ENCODE measurements around the gene SHANK3.
A peak's percentile ranks its signal among the peaks of the same experiment; 100 is the strongest.

SHANK3 gene

GRCh38 chr22:50702821-50703725 is 30.4 kb downstream of the SHANK3 start:
- TF ChIP-seq, protein P1, sequence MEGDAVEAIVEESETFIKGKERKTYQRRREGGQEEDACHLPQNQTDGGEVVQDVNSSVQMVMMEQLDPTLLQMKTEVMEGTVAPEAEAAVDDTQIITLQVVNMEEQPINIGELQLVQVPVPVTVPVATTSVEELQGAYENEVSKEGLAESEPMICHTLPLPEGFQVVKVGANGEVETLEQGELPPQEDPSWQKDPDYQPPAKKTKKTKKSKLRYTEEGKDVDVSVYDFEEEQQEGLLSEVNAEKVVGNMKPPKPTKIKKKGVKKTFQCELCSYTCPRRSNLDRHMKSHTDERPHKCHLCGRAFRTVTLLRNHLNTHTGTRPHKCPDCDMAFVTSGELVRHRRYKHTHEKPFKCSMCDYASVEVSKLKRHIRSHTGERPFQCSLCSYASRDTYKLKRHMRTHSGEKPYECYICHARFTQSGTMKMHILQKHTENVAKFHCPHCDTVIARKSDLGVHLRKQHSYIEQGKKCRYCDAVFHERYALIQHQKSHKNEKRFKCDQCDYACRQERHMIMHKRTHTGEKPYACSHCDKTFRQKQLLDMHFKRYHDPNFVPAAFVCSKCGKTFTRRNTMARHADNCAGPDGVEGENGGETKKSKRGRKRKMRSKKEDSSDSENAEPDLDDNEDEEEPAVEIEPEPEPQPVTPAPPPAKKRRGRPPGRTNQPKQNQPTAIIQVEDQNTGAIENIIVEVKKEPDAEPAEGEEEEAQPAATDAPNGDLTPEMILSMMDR (conservative IDR thresholded peaks at IDR 0.05) = no peak
- H3K27ac ChIP-seq = peak overlapping the region; percentile 21; the same call in 1 of the 2 replicates

DNA sequence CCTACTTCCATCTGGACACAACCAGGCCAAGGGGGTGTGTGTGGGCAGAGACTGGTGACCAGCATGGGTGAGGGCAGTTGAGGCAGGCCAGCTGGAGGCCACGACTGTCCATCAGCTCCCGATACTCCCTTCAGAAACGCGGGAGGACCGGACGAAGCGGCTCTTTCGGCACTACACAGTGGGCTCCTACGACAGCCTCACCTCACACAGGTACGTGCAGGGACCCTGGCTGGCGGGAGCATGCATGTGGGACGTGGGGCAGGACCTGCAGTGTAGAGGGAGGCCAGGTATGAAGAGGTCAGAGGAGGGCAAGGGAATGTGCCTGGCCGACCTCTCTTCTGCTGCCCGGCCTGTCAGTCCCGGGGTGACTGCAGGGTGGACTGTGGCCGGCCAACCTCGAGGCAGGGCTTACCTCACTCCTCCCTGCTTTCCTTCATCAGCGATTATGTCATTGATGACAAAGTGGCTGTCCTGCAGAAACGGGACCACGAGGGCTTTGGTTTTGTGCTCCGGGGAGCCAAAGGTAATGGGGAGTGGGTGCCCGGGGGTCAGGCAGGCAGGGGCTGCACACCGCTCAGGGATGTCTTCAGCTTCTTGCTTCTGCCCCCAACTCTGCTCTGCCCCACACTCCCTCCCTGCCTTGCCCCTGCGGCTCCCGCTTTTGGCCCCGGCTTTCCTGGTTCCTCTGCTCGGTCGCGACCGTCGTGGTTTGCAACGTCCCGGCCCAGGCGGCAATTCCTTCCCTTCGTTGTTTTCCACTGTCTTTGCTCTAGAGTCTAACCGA is 31.3 kb downstream of the SHANK3 start:
- no peak overlapping the region for H3K27ac ChIP-seq
- TF ChIP-seq, protein P1 (conservative IDR thresholded peaks at IDR 0.05) = no peak

- no peak overlapping the region for H3K27ac ChIP-seq
- TF ChIP-seq, protein P1 (conservative IDR thresholded peaks at IDR 0.05) = no peak
Observed at GRCh38 chr22:50704510-50705218, 32.0 kb downstream of the SHANK3 start.

- TF ChIP-seq, protein P1 (conservative IDR thresholded peaks at IDR 0.05) = no peak
- no peak overlapping the region for H3K27ac ChIP-seq
Observed at GRCh38 chr22:50705219-50705691, 32.6 kb downstream of the SHANK3 start.

- H3K27ac ChIP-seq = no peak overlapping the region
- TF ChIP-seq, protein P1 (conservative IDR thresholded peaks at IDR 0.05) = no peak
Observed at GRCh38 chr22:50705851-50706351, 33.3 kb downstream of the SHANK3 start.

DNA sequence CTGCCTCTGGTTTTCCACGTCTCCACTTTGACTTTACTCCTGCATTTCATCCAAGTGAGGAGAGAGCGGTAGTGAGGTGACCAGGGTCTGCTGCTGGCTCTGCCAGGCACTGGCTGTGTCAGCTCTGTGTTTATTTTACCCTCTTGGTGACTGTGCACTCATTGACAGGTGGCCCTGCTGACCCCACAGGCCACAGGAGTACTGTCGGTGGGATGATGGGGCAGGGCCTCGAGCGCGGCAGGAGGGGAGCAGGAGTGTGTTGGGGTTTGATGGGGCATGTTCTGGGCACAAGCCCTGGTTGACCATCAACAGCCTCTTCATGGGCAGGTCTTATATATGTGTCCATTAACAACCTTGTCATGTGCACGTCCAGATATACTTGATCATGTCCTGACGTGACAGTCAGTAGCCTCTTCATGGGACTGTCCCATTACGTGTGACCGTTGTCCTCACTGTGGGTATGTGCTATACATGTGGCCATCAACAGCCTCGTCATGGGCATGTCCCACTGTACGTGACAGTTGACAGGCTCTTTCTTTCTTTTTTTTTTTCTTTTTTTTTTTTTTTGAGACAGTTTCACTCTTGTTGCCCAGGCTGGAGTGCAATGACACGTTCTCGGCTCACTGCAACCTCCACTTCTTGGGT is 34.0 kb downstream of the SHANK3 start:
- H3K27ac ChIP-seq = no peak overlapping the region
- TF ChIP-seq, protein P1 (conservative IDR thresholded peaks at IDR 0.05) = no peak

Data from VCaP (cell line).